ENCODE results near the gene UBTD1.

- TF ChIP-seq CTCF (IDR thresholded peaks at IDR 0.05) (no peak), POLR2A (IDR thresholded peaks at IDR 0.05) (no peak)
These were observed 75.8 kb downstream of the UBTD1 start for GRCh38 chr10:97574374-97575126.
